Aorta (tissue), 5 donors: Measurements from ENCODE around the gene HPCAL1. TPM values are rescaled to one million over a fixed set of nuclear protein-coding genes. Genes with fewer than 3 reads are reported as not detected.
A peak's percentile ranks its signal among the peaks of the same experiment; 100 is the strongest.
"Not testable (repeated sequence)": the region's sequence is repeated elsewhere in the genome, so short reads cannot be mapped to it uniquely, and the experiment has no call there.

Source experiments
- ATAC-seq: fragments of 200-7000 bp; cut with Tn5 transposase; one replicate; pipeline ENCODE4 v1.9.1; 2022; ENCODE audit warnings: moderate library complexity; ENCODE audit not compliant: low FRiP score
- DNase-seq, 2 donors: peaks; one replicate each; pipeline ENCODE4 v3.0.0-alpha.2; 2020
- H3K27ac ChIP-seq, 2 donors: one replicate each; pipeline ENCODE4 v1.5.1; 2013; ENCODE audit warnings: low read length in 2 of 2, mild to moderate bottlenecking in 2 of 2, moderate library complexity in 2 of 2, control low read depth in 1 of 2, inconsistent platforms in 1 of 2, low read depth in 1 of 2
- H3K27me3 ChIP-seq, 2 donors: one replicate each; pipeline ENCODE4 v1.6.1; 2013; ENCODE audit warnings: control low read depth in 1 of 2, low read length in 1 of 2, mild to moderate bottlenecking in 1 of 2, moderate library complexity in 1 of 2; ENCODE audit not compliant: insufficient read depth in 2 of 2, control insufficient read depth in 1 of 2
- H3K36me3 ChIP-seq, 2 donors: one replicate each; pipeline ENCODE4 v1.6.1; 2013; ENCODE audit warnings: control low read depth in 1 of 2, low read length in 1 of 2, mild to moderate bottlenecking in 1 of 2; ENCODE audit not compliant: insufficient read depth in 2 of 2, control insufficient read depth in 1 of 2
- H3K4me1 ChIP-seq, 2 donors: one replicate each; pipeline ENCODE4 v1.6.1; 2013; ENCODE audit warnings: low read length in 2 of 2, control low read depth in 1 of 2, mild to moderate bottlenecking in 1 of 2, moderate library complexity in 1 of 2; ENCODE audit not compliant: insufficient read depth in 2 of 2, control insufficient read depth in 1 of 2
- H3K4me3 ChIP-seq, 2 donors: one replicate each; pipeline ENCODE4 v1.5.1; 2013; ENCODE audit warnings: low read length in 2 of 2, control low read depth in 1 of 2, mild to moderate bottlenecking in 1 of 2
- H3K9me3 ChIP-seq: one replicate; pipeline ENCODE4 v1.6.1; 2013; ENCODE audit warnings: mild to moderate bottlenecking, low read length; ENCODE audit not compliant: control insufficient read depth
- WGBS, 2 donors: extraction: QIAGEN DNeasy Blood & Tissue Kit; methylation state at CpG; one replicate each; pipeline ENCODE4 v1.1.7; 2013; 5-methylcytosine and 5-hydroxymethylcytosine counted together
- intact Hi-C, 2 donors: fragments of 100-400 bp; cut with DNase I; formaldehyde crosslinking; loops; one replicate each; pipeline versions ENCODE4 v1.14.2 to v1.15.0; 2022
- polyA plus RNA-seq, 2 donors: library from polyadenylated mRNA; stranded (reverse); fragments of 200-250 nt; gene quantifications; one replicate each; pipeline ENCODE4 v1.2.3, GENCODE V29; 2013
- total RNA-seq, 2 donors: library from RNA; stranded (reverse); fragmentation: NEBNext Ultra II Directional; extraction: Animal tissue kit (Norgen Biotek cat#: 25700); gene quantifications; one replicate each; pipeline ENCODE4 v1.2.1, GENCODE V29; 2021
- donor health status: healthy with polysubstance abuse.
- donor health status: Bipolar disorder and iron deficiency.
- donor health status: DM: no; HTN: no; CAD: no.
- donor health status: DM: no; HTN: no; CAD: no.
- donor health status: DM: yes; HTN: yes; CAD: no.

HPCAL1 gene
- total and polyA plus RNA-seq, 4 donors: 21.4 to 39.9 (median 25.3) TPM

DNA sequence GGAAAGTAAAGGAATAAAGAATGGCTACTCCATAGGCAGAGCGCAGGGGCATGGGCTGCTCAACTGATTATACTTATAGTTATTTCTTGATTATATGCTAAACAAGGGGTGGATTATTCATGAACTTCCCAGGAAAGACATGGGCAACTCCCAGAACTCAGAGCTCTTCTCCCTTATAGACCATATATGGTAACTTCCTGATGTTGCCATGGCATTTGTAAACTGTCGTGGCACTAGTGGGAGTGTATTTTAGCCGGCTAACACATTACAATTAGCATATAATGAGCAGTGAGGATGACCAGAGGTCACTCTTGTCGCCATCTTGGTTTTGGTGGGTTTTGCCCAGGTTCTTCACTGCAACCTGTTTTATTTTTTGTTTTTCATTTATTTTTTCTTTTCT, 7.1 kb upstream of the HPCAL1 start:
- H3K4me1 ChIP-seq, H3K27ac ChIP-seq, ATAC-seq, DNase-seq, H3K36me3 ChIP-seq, intact Hi-C loops, H3K4me3 ChIP-seq, H3K9me3 ChIP-seq, H3K27me3 ChIP-seq: not testable (repeated sequence)
- WGBS, 2 donors: 67 to 84% methylated on average over 4 of the region's 4 CpGs

DNA sequence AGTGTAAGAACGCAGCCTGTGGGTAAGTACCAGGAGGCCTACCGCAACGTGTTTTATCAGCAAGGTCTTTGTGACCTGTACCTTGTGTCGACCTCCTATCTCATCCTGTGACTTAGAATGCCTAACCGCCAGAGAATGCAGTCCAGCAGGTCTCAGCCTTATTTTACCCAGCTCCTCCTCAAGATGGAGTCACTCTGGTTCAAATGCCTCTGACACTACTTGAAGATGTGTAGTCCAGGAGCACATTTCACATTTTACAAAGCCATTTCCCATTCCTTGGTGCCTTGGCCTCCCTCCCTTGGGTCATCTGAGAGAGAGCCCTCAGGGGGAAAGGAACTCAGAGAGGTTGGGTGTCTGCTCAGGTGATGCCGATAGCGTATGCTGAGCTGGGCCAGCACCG, 6.6 kb upstream of the HPCAL1 start:
- no peaks in the 10 kb centered on the region for H3K27me3 ChIP-seq
- ATAC-seq: no peak
- intact Hi-C loops: no loop called here
- 94 to 96% methylated on average over 8 of the region's 8 CpGs for WGBS, 2 donors
- H3K36me3 ChIP-seq: no peaks in the 10 kb centered on the region
- DNase-seq: peak in 1 of 2 donors; percentile 40
- no peak overlapping the region for H3K4me3 ChIP-seq
- H3K4me1 ChIP-seq: no peaks in the 10 kb centered on the region
- H3K9me3 ChIP-seq: no peaks in the 10 kb centered on the region
- no peak overlapping the region for H3K27ac ChIP-seq

DNA sequence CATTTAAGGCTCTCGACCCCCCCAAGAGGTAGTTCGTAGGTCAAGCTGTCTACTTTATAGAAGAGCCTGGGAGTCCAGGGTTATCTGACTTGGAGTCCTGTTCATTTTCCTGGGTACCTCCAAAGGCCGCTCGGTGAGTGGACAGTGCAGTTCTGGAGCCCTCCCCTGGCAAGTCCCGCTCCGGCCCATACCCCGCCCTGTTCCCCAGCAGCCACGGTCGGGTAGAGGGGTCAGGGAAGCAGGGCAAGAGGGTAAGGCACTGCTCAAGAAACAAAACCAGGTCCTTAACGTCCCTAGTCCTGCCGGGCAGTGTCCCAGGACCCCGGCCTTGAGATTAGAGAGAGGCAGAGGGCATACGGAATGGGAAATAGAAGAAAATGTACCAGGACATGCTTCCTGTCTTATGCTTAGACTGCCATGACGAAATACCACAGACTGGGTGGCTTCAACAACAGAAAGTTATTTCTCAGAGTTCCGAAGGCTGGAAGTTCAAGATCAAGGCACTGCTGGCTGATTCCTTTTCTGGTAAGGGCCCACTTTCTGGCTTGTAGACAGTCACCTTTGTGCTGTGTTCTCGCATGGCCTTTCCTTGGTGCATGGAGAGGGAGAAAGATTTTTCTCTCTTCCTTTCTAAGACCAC, 5.4 kb upstream of the HPCAL1 start:
- 84 to 87% methylated on average over 16 of the region's 16 CpGs for WGBS, 2 donors
- H3K27ac ChIP-seq: no peak overlapping the region

DNA sequence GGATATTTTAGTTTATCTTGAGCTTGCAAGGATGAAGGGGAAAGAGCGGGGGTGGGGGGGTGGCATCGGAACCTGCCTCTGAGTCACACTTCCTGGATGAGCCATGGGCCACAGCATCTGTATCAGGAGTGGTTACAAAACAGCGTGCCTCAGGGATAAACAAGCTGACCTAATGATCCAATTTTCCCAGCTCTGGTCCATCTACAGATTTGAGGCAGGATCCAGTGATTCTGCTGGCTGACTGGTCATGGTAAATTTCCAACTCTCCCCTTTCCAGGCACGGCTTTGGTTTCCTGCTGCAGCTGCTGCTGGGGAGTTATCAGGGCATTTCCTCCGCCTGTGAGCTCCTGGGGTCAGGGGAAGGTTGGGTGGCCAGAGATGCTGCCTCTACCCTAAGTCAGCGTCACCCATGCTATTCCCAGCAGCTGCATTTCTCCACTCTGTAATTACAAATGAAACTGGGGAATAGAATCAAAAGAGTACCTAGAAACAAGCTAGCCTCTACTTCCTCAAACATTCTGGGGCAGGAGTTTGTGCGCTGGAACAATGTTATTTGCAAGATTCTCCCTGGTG, 4.7 kb upstream of the HPCAL1 start:
- no peaks in the 10 kb centered on the region for H3K36me3 ChIP-seq
- H3K27me3 ChIP-seq: no peaks in the 10 kb centered on the region
- DNase-seq: peak; percentile 59 to 61
- no peak overlapping the region for H3K27ac ChIP-seq
- 70 to 76% methylated on average over 7 of the region's 7 CpGs for WGBS, 2 donors
- H3K9me3 ChIP-seq: no peaks in the 10 kb centered on the region
- H3K4me1 ChIP-seq: no peaks in the 10 kb centered on the region
- no peak for ATAC-seq
- H3K4me3 ChIP-seq: no peak overlapping the region
- intact Hi-C loops: no loop called here

More for the DNA sequence above, 5.4 kb upstream of the HPCAL1 start:
- Histone ChIP-seq H3K9me3 (no peaks in the 10 kb centered on the region), H3K27me3 (no peaks in the 10 kb centered on the region), H3K4me3 (no peak overlapping the region), H3K36me3 (no peaks in the 10 kb centered on the region), H3K4me1 (no peaks in the 10 kb centered on the region)
- DNase-seq (peak in 1 of 2 donors; percentile 70), ATAC-seq (no peak)
- intact Hi-C loops: no loop called here

DNA sequence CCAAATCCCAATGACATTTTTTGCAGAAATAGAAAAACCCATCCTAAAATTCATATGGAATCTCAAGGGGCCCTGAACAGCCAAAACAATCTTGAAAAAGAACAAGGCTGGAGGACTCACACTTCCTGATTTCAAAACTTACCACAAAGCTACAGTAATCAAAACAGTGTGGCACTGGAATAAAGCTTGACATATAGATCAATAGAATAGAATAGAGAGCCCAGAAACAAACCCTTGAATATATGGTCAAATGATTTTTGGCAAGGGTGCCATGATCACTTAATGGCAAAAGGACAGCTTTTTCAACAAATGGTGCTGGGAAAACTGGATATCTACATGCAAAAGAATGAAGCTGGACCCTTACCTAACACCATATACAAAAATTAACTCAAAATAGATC, 3.9 kb upstream of the HPCAL1 start:
- H3K27me3 ChIP-seq, H3K9me3 ChIP-seq, H3K4me1 ChIP-seq, H3K4me3 ChIP-seq, ATAC-seq, H3K27ac ChIP-seq, DNase-seq, intact Hi-C loops, H3K36me3 ChIP-seq: not testable (repeated sequence)

DNA sequence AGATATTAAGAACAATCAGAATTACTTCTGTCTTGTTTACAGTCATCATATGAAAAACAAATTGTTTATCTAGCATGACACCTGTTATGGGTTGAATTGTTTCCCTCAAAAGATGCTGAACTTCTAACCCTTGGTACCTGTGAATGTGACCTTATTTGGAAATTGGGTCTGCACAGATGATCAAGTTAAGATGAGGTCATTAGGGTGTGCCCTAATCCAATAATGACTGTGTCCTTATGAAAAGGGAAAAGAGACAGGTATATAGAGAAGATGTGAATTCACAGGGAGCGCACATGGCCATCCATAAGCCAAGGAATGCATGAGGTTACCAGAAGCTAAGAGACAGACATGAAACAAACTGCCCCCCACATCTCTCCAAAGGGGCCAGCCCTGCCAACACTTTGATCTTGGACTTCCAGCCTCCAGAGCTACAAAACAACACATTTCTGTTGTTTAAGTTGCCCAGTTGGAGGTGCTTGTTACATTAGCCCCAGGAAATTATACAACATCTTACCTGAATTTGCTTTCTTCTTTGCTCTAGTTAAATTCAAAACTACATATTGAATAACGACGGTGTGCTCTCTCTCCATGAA, 2.3 kb upstream of the HPCAL1 start:
- H3K27me3 ChIP-seq: no peaks in the 10 kb centered on the region
- no peaks in the 10 kb centered on the region for H3K36me3 ChIP-seq
- 88 to 91% methylated on average over 3 of the region's 3 CpGs for WGBS, 2 donors
- no peak for ATAC-seq
- H3K9me3 ChIP-seq: no peaks in the 10 kb centered on the region
- H3K4me3 ChIP-seq: no peak overlapping the region
- DNase-seq: peak in 1 of 2 donors; percentile 7
- intact Hi-C loops: loop anchor here (5.0 kb wide), 3 partner anchors 107 to 178 kb away; partner anchors contain the start of genes ODC1 (in 1 of the 2) and RRM2 (in 1 of the 2)
- H3K4me1 ChIP-seq: no peaks in the 10 kb centered on the region
- no peak overlapping the region for H3K27ac ChIP-seq

DNA sequence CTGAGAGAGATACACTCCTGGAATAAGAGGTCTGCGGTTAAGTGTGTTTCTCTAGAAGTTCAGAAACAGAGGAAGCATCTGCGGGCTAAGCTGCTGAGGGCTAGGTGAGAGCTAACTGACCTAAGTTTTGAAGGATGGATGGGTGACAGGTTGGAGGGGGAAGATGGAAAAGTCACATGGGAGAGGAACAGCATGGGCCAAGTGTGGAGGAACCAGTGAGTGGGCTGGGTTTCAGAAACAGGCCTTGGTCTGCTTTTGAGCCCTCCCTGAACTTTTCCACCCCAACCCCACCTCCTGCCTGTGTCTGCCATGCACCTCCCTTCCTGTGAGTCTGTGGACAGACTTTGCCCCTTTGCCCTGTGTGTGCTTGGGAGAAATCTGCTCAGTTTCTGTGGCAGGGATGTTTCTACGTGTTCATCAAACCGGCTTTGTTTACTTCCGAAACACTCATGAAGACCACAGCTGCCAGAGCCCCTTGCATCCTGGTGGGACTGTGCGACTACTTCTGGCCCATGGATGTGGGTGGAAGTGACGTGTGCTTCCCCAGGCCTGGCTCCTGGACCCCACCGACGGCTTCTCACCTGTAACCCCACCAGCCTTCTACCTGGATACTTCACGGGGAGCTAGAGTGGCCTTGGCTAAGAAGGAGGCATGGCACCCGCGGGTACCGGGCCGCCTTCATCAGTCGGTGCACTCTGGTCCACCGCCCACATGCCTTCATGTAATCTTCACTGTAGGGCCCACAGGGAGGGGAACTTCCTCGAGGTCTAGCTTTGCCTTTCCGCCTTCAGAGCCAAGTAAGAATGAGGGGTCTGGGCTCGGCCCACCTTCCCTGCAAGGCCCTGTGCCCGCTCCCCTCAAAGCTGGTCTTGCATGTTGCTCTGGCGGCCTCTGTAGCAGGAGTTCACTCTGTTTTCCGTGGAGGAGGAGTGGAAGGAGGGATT, 1.4 kb upstream of the HPCAL1 start:
- no peaks in the 10 kb centered on the region for H3K27me3 ChIP-seq
- DNase-seq (peak in 1 of 2 donors; percentile 62), ATAC-seq (no peak)
- H3K4me3 ChIP-seq: no peak overlapping the region
- 90 to 94% methylated on average over 22 of the region's 22 CpGs for WGBS, 2 donors
- no peaks in the 10 kb centered on the region for H3K4me1 ChIP-seq
- H3K27ac ChIP-seq: no peak overlapping the region
- H3K36me3 ChIP-seq: no peaks in the 10 kb centered on the region
- intact Hi-C loops: loop anchor here (5.0 kb wide), 3 partner anchors 106 to 179 kb away; partner anchors contain the start of genes ODC1 (in 1 of the 2) and RRM2 (in 1 of the 2)
- no peaks in the 10 kb centered on the region for H3K9me3 ChIP-seq

DNA sequence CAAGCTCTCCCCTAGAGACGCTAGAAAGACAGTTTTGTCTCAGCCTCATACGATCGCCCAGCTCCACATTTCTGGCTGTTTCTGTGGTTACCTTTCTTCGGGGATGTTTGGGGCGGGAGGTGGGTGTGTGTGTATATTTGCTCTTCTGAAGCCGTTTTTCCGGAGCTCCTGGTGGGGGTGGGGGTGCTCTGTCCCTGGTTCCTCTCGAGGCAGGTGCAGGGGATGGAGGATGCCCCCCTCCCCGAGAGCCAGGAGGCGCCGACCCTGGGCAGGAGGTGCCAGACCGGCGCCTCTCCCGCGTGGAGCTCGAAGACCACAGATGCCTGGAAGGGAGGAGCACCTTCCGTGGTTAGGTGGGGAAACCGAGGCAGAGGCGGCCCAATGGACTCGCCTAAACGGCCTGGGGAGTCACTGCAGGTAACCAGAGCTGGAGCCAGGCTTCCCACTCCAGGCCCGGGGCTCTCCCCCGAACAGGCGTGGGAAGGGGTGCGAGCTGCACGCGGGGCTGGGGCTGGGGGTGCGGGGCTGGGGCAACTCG, 694 bp upstream of the HPCAL1 start:
- no peaks in the 10 kb centered on the region for H3K9me3 ChIP-seq
- ATAC-seq: no peak
- WGBS, 2 donors: 35% methylated on average over 29 of the region's 29 CpGs
- peak overlapping the region; percentile 66 to 91 for H3K4me3 ChIP-seq
- no peak for DNase-seq
- H3K27ac ChIP-seq: peak overlapping the region in 1 of 2 donors; percentile 2
- no peaks in the 10 kb centered on the region for H3K27me3 ChIP-seq
- intact Hi-C loops: loop anchor here (2.0 to 5.0 kb wide), 4 partner anchors 103 to 180 kb away; partner anchors contain the start of genes ODC1 (in 1 of the 2) and RRM2 (in 1 of the 2)
- H3K36me3 ChIP-seq: no peaks in the 10 kb centered on the region
- H3K4me1 ChIP-seq: no peaks in the 10 kb centered on the region
